GM18907 (cell line): ENCODE results near the gene SP110.

Experiments used
- ATAC-seq: cut with Tn5 transposase; IDR thresholded peaks from one replicate; pipeline ENCODE4 v1.9.1; 2021; ENCODE audit warnings: mild to moderate bottlenecking, moderate library complexity; ENCODE audit not compliant: unreplicated experiment

SP110 gene

GRCh38 chr2:230172852-230173251 lies 46.9 kb downstream of the SP110 start:
- no peak for ATAC-seq

DNA sequence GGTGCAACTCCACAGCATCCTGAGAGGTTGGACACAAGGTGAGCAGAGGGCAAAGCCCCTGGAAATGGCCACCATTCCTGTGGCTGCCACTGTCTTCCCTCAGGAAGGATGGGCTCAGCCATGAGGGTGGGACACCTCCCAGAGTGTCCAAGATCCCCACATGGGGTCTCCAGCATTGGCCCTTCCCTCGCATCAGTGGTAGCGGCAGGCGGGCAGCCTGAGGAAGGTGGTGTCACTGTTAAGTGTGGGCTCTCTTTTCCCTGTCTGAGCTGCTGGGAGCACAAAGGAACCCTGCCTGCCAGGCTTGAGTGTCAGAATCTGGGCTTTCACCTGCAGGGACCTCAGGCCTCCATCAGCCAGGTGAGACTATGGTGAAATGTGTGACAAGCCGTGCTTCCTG lies 47.6 kb downstream of the SP110 start:
- ATAC-seq, result no peak

GRCh38 chr2:230170532-230170931 lies 49.3 kb downstream of the SP110 start:
- ATAC-seq, result no peak

DNA sequence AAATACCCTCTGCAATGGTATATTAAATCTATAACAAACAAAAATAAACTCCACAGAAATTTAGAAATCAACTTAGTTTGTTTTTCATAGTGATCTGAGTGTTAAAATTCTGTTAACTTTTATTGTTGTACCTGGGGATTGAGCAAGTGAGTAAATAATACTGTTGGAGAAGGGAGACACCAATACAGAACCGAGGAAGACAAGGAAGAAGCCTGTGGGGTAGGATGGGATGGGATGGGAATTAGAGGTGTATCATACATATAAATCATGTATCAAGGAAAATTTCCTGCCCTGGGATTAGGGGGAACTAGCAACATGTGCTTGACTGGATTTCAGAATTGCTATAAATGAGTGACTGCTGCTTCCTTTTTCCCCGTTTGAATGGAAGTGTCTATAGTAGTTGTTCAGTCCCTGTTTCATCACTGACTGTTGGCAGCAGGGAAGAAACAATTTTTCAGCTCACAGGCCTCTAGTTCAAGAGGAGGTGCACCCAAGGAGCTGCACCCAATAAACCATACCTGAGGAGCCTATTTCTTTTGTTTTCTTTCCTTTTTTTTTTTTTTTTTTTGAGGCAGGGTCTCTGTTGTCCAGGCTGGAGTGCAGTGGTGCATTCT lies 53.1 kb downstream of the SP110 start:
- ATAC-seq, result no peak

GRCh38 chr2:230164139-230164538 lies 55.6 kb downstream of the SP110 start:
- no peak for ATAC-seq

- no peak for ATAC-seq
Observed at GRCh38 chr2:230162981-230163380, 56.8 kb downstream of the SP110 start.

GRCh38 chr2:230161184-230161583 lies 58.6 kb downstream of the SP110 start:
- ATAC-seq, result no peak

DNA sequence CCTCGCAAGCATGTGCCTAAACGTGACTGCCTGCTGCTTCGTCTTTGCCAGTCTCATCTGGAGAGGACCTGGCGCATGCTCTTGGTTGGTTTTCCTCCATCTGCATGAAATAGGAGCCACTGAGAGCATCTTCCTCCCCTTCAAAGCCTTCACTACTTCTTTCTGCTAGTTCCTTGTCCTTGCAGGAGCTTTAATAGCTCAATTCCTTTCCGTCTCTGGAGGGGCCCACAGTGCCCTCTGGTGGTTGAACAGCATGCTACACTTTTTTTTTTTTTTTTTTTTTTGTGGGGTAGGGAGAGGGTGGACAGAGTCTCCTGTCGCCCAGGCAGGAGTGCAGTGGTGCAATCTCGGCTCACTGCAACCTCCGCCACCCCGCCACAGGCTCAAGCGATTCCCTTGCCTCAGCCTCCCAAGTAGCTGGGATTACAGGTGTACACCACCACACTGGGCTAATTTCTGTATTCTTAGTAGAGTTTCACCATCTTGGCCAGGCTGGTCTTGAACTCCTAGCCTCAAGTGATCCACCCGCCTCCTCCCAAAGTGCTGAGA lies 59.6 kb downstream of the SP110 start:
- no peak for ATAC-seq

- no peak for ATAC-seq
Observed at GRCh38 chr2:230158468-230158867, 61.3 kb downstream of the SP110 start.

DNA sequence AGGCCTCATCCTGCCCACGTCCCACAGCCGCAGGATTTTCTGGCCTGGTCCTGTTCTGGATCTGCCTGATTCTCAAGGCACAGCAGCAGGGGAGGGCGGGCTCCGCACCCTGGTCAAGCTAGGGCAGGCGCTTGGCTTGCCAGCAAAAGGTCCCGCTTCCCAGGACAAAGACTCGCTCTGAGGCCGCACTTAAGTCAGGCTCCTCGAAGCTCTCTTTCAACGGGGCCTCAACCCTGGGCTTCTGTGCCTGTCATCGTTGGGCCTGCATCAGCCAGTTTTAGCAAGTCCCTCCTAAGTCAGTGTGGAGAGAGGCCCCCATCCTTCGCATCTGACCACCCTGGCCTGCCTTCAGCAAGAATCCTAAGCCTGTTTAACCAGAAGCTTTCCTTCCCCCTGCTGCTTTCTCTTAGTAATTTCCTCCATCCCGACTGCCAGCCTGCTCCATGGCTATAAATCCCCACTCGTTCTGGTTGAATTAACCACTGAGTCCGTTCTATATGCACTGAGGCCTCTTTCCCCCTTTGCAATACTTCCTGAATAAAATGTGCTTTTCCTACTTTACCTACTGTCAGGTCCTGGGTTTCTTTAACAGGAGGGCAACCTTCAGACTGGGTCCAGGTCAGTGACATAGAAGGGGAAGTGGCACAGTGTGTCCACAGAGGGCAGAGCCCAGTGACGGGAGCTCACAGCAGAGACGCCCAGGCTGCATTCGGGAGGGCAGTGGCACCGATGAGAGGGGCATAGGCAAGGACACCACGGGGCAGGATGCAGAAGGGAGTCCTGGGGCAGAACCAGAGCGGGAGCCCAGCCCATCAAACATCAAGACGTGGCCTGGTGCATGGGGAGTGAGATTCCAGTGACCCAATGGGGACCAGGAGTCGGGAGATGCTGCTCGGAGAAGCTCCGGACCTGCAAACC lies 62.7 kb downstream of the SP110 start:
- no peak for ATAC-seq

GRCh38 chr2:230155359-230155758 lies 64.4 kb downstream of the SP110 start:
- no peak for ATAC-seq

- ATAC-seq, result no peak
Observed at GRCh38 chr2:230153390-230153976, 66.3 kb downstream of the SP110 start.

- ATAC-seq, result no peak
Observed at GRCh38 chr2:230152334-230152733, 67.5 kb downstream of the SP110 start.

DNA sequence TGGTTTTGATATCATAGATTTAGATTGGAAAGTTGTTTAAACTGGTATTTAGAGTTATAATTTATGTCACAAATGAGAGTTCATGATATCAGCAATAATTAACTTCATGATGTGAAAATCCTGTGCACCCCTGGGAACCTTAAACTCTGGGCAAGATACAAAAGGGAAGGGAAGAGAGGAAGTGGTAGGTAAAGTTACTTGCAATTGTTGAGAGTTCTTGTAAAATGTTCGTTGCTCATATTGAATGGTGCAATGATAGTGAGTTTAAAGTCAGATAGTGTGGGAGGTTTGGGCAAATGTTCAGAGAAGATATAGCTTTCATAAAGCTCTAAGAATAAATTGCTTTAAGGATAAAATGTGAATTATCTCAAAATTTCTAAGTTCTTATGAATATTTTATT lies 75.4 kb downstream of the SP110 start:
- ATAC-seq, result no peak

GRCh38 chr2:230140667-230141066 lies 79.1 kb downstream of the SP110 start:
- ATAC-seq, result no peak

- no peak for ATAC-seq
Observed at GRCh38 chr2:230137902-230138539, 81.8 kb downstream of the SP110 start.

GRCh38 chr2:230135130-230135525 lies 84.7 kb downstream of the SP110 start:
- ATAC-seq, result no peak

- ATAC-seq, result no peak
Observed at GRCh38 chr2:230134496-230135129, 85.2 kb downstream of the SP110 start.

DNA sequence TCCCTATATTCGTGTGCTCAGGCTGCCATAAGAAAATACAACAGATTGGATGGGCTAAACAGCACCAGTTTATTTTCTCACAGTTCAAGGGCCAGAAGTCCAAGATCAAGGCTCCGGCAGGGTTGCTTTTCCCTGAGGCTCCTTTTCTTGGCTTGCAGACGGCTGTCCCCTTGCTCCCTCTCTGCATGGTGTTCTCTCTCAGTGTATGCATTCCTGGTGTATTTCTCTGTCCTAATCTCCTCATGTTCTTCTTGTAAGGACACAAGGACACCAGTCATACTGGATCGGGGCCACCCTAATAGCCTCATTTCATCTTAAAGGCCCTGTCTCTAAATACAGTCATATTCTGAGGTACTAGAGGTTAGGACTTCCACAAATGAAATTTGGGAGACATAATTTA lies 88.4 kb downstream of the SP110 start:
- no peak for ATAC-seq

GRCh38 chr2:230130668-230131364 lies 89.0 kb downstream of the SP110 start:
- no peak for ATAC-seq
